ENCODE data around the gene HP. TPM values are rescaled to one million over a fixed set of nuclear protein-coding genes. Genes with fewer than 3 reads are reported as not detected.

Gene HP
- total and polyA plus RNA-seq, 2 of the 13 experiments (the other 11 are each of a cell fraction or from before 2014, with no cell fraction given), result 387 to 524 TPM

- TF ChIP-seq CCAR2 (optimal IDR thresholded peaks at IDR 0.05; ENCODE audit: low read depth, low read length) (no peak), JUN (CRISPR knock-in tag; IDR thresholded peaks at IDR 0.05) (no peak), HOMEZ (CRISPR knock-in tag; IDR thresholded peaks at IDR 0.05; ENCODE audit: low read depth) (peak; percentile 92), THYN1 (CRISPR knock-in tag; IDR thresholded peaks at IDR 0.05; ENCODE audit: borderline replicate concordance, low read depth) (no peak), ZNF557 (CRISPR knock-in tag; IDR thresholded peaks at IDR 0.05) (peak; percentile 78; the same call in 1 of the 2 replicates), DNMT3B (CRISPR knock-in tag; conservative IDR thresholded peaks at IDR 0.05) (no peak; the same call in 1 of the 2 replicates), NBN (conservative IDR thresholded peaks at IDR 0.05) (no peak), SP140L (CRISPR knock-in tag; IDR thresholded peaks at IDR 0.05; ENCODE audit: borderline replicate concordance) (0 out of 2 replicates have a peak, but pooled peaks have one; percentile 33), RFX1 (IDR thresholded peaks at IDR 0.05) (no peak), MXD1 (CRISPR knock-in tag; IDR thresholded peaks at IDR 0.05) (no peak), AKNA (CRISPR knock-in tag; IDR thresholded peaks at IDR 0.05; ENCODE audit: borderline replicate concordance) (no peak), KMT2A (CRISPR knock-in tag; IDR thresholded peaks at IDR 0.05) (no peak), NFYB (CRISPR knock-in tag; IDR thresholded peaks at IDR 0.05) (peak; percentile 73)
- TF ChIP-seq, protein P1, sequence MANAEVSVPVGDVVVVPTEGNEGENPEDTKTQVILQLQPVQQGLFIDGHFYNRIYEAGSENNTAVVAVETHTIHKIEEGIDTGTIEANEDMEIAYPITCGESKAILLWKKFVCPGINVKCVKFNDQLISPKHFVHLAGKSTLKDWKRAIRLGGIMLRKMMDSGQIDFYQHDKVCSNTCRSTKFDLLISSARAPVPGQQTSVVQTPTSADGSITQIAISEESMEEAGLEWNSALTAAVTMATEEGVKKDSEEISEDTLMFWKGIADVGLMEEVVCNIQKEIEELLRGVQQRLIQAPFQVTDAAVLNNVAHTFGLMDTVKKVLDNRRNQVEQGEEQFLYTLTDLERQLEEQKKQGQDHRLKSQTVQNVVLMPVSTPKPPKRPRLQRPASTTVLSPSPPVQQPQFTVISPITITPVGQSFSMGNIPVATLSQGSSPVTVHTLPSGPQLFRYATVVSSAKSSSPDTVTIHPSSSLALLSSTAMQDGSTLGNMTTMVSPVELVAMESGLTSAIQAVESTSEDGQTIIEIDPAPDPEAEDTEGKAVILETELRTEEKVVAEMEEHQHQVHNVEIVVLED (CRISPR knock-in tag; IDR thresholded peaks at IDR 0.05; ENCODE audit: borderline replicate concordance), result peak; percentile 48; the same call in 1 of the 2 replicates
- TF ChIP-seq, protein P2, sequence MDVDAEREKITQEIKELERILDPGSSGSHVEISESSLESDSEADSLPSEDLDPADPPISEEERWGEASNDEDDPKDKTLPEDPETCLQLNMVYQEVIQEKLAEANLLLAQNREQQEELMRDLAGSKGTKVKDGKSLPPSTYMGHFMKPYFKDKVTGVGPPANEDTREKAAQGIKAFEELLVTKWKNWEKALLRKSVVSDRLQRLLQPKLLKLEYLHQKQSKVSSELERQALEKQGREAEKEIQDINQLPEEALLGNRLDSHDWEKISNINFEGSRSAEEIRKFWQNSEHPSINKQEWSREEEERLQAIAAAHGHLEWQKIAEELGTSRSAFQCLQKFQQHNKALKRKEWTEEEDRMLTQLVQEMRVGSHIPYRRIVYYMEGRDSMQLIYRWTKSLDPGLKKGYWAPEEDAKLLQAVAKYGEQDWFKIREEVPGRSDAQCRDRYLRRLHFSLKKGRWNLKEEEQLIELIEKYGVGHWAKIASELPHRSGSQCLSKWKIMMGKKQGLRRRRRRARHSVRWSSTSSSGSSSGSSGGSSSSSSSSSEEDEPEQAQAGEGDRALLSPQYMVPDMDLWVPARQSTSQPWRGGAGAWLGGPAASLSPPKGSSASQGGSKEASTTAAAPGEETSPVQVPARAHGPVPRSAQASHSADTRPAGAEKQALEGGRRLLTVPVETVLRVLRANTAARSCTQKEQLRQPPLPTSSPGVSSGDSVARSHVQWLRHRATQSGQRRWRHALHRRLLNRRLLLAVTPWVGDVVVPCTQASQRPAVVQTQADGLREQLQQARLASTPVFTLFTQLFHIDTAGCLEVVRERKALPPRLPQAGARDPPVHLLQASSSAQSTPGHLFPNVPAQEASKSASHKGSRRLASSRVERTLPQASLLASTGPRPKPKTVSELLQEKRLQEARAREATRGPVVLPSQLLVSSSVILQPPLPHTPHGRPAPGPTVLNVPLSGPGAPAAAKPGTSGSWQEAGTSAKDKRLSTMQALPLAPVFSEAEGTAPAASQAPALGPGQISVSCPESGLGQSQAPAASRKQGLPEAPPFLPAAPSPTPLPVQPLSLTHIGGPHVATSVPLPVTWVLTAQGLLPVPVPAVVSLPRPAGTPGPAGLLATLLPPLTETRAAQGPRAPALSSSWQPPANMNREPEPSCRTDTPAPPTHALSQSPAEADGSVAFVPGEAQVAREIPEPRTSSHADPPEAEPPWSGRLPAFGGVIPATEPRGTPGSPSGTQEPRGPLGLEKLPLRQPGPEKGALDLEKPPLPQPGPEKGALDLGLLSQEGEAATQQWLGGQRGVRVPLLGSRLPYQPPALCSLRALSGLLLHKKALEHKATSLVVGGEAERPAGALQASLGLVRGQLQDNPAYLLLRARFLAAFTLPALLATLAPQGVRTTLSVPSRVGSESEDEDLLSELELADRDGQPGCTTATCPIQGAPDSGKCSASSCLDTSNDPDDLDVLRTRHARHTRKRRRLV (CRISPR knock-in tag; IDR thresholded peaks at IDR 0.05), result no peak
Observed at GRCh38 chr16:72072514-72073342, 18.4 kb downstream of the HP start (continued).

Data from HepG2 (cell line).